Measurements from ENCODE around the gene CHMP6. TPM values are rescaled to one million over a fixed set of nuclear protein-coding genes. Genes with fewer than 3 reads are reported as not detected.

CHMP6 gene
- polyA plus RNA-seq, 3 donors from 2014 or later: 67.7 to 71.4 (median 70.2) TPM

Other genes with a start within 250 kb of the CHMP6 start
- 1 to 10 TPM; 1.1 to 5.1 (median 4.7) TPM for gene BAIAP2, start 43.3 kb downstream of the CHMP6 start, polyA plus RNA-seq
- not detected for gene PVALEF, start 173.7 kb downstream of the CHMP6 start, polyA plus RNA-seq
- gene AATK, start 174.4 kb downstream of the CHMP6 start, polyA plus RNA-seq: 1 to 10 TPM in 1 of 3 donors, under 1 TPM in 2; 0.52 to 2.9 (median 0.97) TPM
- 1 to 10 TPM in 2 of 3 donors, under 1 TPM in 1; 0.43 to 7.4 (median 1.5) TPM for gene CEP131, start 231.1 kb downstream of the CHMP6 start, polyA plus RNA-seq
- 1 to 10 TPM; 1.6 to 7.3 (median 5.0) TPM for gene TEPSIN, start 247.2 kb downstream of the CHMP6 start, polyA plus RNA-seq
- gene NDUFAF8, start 247.5 kb downstream of the CHMP6 start, polyA plus RNA-seq: 100 to 1,000 TPM in 1 of 3 donors, 10 to 100 TPM in 2; 61.2 to 121 (median 67.8) TPM

Data from immature natural killer cell (primary cell).